NCI-H1105 (cell line): Measurements from ENCODE around the gene CFAP97.

ENCODE experiments used
- DNase-seq: peaks from one replicate; lab custom pipeline; 2025; lab: John Stamatoyannopoulos, UW

CFAP97 gene

GRCh38 chr4:185196437-185196836 lies 7.4 kb downstream of the CFAP97 start:
- no peak for DNase-seq

- DNase-seq: no peak
These were observed 8.6 kb downstream of the CFAP97 start for GRCh38 chr4:185194924-185195888.

GRCh38 chr4:185192059-185192458 lies 11.7 kb downstream of the CFAP97 start:
- no peak for DNase-seq

GRCh38 chr4:185190306-185190856 lies 13.4 kb downstream of the CFAP97 start:
- no peak for DNase-seq

GRCh38 chr4:185189606-185190305 lies 14.0 kb downstream of the CFAP97 start:
- DNase-seq: no peak

- no peak for DNase-seq
These were observed 17.0 kb downstream of the CFAP97 start for GRCh38 chr4:185186769-185187168.

- DNase-seq: peak; percentile 70
These were observed 20.0 kb downstream of the CFAP97 start for GRCh38 chr4:185183622-185184281.

GRCh38 chr4:185182239-185182638 lies 21.6 kb downstream of the CFAP97 start:
- DNase-seq: no peak

GRCh38 chr4:185179488-185179887 lies 24.3 kb downstream of the CFAP97 start:
- no peak for DNase-seq

GRCh38 chr4:185171373-185172071 lies 32.3 kb downstream of the CFAP97 start:
- no peak for DNase-seq

GRCh38 chr4:185167234-185167633 lies 36.6 kb downstream of the CFAP97 start:
- no peak for DNase-seq

- no peak for DNase-seq
These were observed 38.2 kb downstream of the CFAP97 start for GRCh38 chr4:185165605-185166063.

- no peak for DNase-seq
These were observed 52.5 kb downstream of the CFAP97 start for GRCh38 chr4:185151296-185151695.

- DNase-seq: no peak
These were observed 54.4 kb downstream of the CFAP97 start for GRCh38 chr4:185149392-185149791.

- no peak for DNase-seq
These were observed 58.2 kb downstream of the CFAP97 start for GRCh38 chr4:185145572-185145971.

- DNase-seq: no peak
These were observed 59.1 kb downstream of the CFAP97 start for GRCh38 chr4:185144601-185145240.

- DNase-seq: no peak
These were observed 60.2 kb downstream of the CFAP97 start for GRCh38 chr4:185143601-185143969.

GRCh38 chr4:185142912-185143600 lies 60.7 kb downstream of the CFAP97 start, which contains the start of gene SLC25A4:
TSS of gene SLC25A4 (plus strand) at chr4:185143266. CDS start at chr4:185143373, 107 bp downstream.
- peak; percentile 68 for DNase-seq

GRCh38 chr4:185142564-185142911 lies 61.3 kb downstream of the CFAP97 start:
- no peak for DNase-seq

- DNase-seq: no peak
These were observed 62.0 kb downstream of the CFAP97 start for GRCh38 chr4:185141777-185142176.
